GM12874 (cell line): Measurements from ENCODE around the gene GFY.
A peak's percentile ranks its signal among the peaks of the same experiment; 100 is the strongest.

Experiments used
- TF ChIP-seq, protein P1 (sequence below): IDR thresholded peaks from 2 replicates; pipeline ENCODE4 v1.5.1; 2011; ENCODE audit warnings: low read depth, mild to moderate bottlenecking, control low read depth, low read length, moderate library complexity; ENCODE audit not compliant: insufficient read depth

The GFY gene

DNA sequence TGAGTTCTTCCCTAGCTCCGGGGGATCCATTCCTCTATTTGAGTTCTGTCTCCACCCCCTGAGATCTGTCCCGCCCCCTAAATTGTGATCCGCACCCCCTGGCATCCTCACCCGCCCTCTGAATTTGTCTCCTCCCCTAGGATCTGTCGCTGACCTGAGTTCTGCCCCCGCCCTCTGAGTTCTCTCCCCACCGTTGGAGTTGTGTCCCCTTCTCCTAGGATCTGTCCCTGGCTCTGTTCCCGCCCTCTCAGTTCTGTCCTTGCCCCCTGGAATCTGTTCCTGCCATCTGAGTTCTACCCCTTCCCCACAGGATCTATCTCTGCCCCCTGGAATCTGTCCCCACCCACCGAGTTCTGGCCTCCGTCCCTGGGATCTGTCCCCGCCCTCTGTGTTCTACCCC, 17.2 kb downstream of the GFY start:
- TF ChIP-seq, protein P1, sequence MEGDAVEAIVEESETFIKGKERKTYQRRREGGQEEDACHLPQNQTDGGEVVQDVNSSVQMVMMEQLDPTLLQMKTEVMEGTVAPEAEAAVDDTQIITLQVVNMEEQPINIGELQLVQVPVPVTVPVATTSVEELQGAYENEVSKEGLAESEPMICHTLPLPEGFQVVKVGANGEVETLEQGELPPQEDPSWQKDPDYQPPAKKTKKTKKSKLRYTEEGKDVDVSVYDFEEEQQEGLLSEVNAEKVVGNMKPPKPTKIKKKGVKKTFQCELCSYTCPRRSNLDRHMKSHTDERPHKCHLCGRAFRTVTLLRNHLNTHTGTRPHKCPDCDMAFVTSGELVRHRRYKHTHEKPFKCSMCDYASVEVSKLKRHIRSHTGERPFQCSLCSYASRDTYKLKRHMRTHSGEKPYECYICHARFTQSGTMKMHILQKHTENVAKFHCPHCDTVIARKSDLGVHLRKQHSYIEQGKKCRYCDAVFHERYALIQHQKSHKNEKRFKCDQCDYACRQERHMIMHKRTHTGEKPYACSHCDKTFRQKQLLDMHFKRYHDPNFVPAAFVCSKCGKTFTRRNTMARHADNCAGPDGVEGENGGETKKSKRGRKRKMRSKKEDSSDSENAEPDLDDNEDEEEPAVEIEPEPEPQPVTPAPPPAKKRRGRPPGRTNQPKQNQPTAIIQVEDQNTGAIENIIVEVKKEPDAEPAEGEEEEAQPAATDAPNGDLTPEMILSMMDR: no peak

GRCh38 chr19:49442771-49443365, 17.7 kb downstream of the GFY start:
- TF ChIP-seq, protein P1: no peak

GRCh38 chr19:49443366-49444099, 18.3 kb downstream of the GFY start:
- TF ChIP-seq, protein P1: peak; percentile 92

- TF ChIP-seq, protein P1: no peak
Observed at GRCh38 chr19:49445997-49446396, 20.8 kb downstream of the GFY start.

- TF ChIP-seq, protein P1: no peak
Observed at GRCh38 chr19:49447485-49448431, 22.6 kb downstream of the GFY start.

GRCh38 chr19:49448432-49448786, 23.2 kb downstream of the GFY start:
- TF ChIP-seq, protein P1: no peak

DNA sequence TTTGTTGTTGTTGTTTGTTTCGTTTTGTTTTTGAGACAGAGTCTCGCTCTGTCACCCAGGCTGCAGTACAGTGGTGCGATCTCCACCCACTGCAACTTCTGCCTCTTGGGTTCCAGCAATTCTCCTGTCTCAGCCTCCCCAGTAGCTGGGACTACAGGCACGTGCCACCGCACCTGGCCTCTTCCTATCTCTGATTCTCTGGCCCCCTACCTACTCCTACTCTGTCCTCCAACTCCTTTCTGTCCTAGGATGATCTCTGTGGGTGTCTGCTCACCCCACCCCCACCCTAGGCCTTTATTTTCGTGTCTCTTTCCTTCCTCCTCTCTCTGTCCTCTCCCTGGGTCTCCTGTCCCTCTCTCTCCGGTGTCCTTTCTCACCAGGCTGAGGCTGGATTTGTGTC, 25.2 kb downstream of the GFY start:
- TF ChIP-seq, protein P1: no peak
